MCF 10A (cell line): ENCODE data around the gene LTF. TPM values are rescaled to one million over a fixed set of nuclear protein-coding genes. Genes with fewer than 3 reads are reported as not detected.
A peak's percentile ranks its signal among the peaks of the same experiment; 100 is the strongest.

Source experiments
- BruUV-seq: library from RNA; stranded (reverse); fragments of 400-500 nt; replicated peaks from 2 replicates; lab custom pipeline; 2021; lab: Mats Ljungman, UMichigan
- CTCF ChIA-PET: fragments of 300-600 bp; sonication (Branson Sonifier 250); formaldehyde crosslinking; extraction: SDS; loops from one replicate; lab custom pipeline; 2021; ENCODE audit warnings: antibody characterized with exemption, inconsistent platforms; lab: Yijun Ruan, JAX
- POLR2A ChIA-PET: fragments of 300-600, 350-650 bp; sonication (Branson Sonifier 250); formaldehyde crosslinking; extraction: SDS; loops from one replicate; lab custom pipeline; 2020; ENCODE audit warnings: antibody characterized with exemption, inconsistent platforms; lab: Yijun Ruan, JAX
- DNase-seq: peaks from one replicate; pipeline ENCODE4 v3.0.0-alpha.2; 2018; ENCODE audit not compliant: unreplicated experiment
- H3K27ac Mint-ChIP-seq: one replicate; pipeline ENCODE4 v1.8.0; 2022; ENCODE audit warnings: mild to moderate bottlenecking, low read depth, mixed read lengths; ENCODE audit not compliant: unreplicated experiment
- H3K27me3 Mint-ChIP-seq: one replicate; pipeline ENCODE4 v1.8.0; 2022; ENCODE audit warnings: mixed read lengths; ENCODE audit not compliant: insufficient read depth, unreplicated experiment
- H3K36me3 Mint-ChIP-seq: one replicate; pipeline ENCODE4 v1.8.0; 2022; ENCODE audit warnings: mild to moderate bottlenecking, moderate library complexity, mixed read lengths; ENCODE audit not compliant: insufficient read depth, unreplicated experiment
- H3K4me1 Mint-ChIP-seq: one replicate; pipeline ENCODE4 v1.8.0; 2022; ENCODE audit warnings: mixed read lengths; ENCODE audit not compliant: insufficient read depth, unreplicated experiment
- H3K4me3 Mint-ChIP-seq: one replicate; pipeline ENCODE4 v1.8.0; 2022; ENCODE audit warnings: mild to moderate bottlenecking, moderate library complexity, mixed read lengths; ENCODE audit not compliant: unreplicated experiment
- H3K9me3 Mint-ChIP-seq: one replicate; pipeline ENCODE4 v1.8.0; 2022; ENCODE audit warnings: mixed read lengths; ENCODE audit not compliant: unreplicated experiment
- intact Hi-C: fragments of 100-400 bp; cut with micrococcal nuclease; formaldehyde crosslinking; loops from 2 replicates; pipeline ENCODE4 v1.14.1; 2022
- total RNA-seq: library from RNA; stranded (reverse); gene quantifications from 2 replicates; pipeline ENCODE4 v1.2.3, GENCODE V29; 2022
- TF ChIP-seq, protein P1 (sequence below): fragments of 200-600 bp; IDR thresholded peaks from one replicate; pipeline ENCODE4 v1.8.0; 2022; ENCODE audit warnings: antibody characterized with exemption, mild to moderate bottlenecking; ENCODE audit not compliant: unreplicated experiment

Gene LTF
- total RNA-seq, 1 experiment from 2014 or later: not detected

DNA sequence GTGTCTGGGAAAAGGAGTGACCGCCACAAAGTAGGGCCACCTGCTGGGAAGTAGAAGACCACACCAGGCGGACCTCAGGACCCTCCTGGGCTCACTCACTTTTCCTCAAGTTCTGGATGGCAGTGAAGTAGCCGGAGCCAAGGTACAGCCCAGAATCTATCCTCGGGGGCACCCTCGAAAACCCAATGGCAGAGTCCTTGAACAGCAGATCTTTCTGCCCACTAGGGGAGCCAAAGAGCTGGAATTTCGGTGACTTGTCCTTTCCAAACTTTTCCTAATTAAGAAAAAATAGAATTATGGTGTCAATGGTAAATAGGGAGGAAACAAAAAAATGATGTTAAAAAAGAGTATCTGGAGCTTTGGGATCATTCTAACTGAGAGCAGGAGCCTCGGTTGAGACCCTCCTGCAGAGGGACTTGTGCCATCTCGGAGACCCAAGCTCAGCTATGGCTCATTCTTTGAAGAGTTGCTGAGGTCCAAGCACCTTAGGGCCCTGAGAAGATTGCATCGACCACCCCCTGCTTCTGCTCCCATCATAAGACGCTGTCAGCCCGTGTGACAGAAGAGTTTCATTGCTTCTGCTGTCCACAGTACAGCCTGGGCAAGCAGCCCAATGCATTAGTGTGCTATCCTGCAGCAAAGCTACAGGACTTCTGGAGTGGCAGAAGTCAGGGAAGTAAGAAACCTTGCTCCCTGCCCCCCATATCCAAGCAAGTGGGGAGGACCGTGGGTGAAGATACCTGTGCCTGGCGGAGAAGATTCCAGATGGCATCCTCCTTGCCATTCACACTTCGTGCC is 14.8 kb downstream of the LTF start:
- H3K4me3 Mint-ChIP-seq: no peak overlapping the region
- TF ChIP-seq, protein P1, sequence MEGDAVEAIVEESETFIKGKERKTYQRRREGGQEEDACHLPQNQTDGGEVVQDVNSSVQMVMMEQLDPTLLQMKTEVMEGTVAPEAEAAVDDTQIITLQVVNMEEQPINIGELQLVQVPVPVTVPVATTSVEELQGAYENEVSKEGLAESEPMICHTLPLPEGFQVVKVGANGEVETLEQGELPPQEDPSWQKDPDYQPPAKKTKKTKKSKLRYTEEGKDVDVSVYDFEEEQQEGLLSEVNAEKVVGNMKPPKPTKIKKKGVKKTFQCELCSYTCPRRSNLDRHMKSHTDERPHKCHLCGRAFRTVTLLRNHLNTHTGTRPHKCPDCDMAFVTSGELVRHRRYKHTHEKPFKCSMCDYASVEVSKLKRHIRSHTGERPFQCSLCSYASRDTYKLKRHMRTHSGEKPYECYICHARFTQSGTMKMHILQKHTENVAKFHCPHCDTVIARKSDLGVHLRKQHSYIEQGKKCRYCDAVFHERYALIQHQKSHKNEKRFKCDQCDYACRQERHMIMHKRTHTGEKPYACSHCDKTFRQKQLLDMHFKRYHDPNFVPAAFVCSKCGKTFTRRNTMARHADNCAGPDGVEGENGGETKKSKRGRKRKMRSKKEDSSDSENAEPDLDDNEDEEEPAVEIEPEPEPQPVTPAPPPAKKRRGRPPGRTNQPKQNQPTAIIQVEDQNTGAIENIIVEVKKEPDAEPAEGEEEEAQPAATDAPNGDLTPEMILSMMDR: peak; percentile 71
- no peak overlapping the region for H3K27ac Mint-ChIP-seq
- no peaks in the 10 kb centered on the region for H3K4me1 Mint-ChIP-seq
- intact Hi-C loops: loop anchor here (10.0 kb wide), 1 partner anchor 365 kb away; no protein-coding TSS in a partner anchor
- POLR2A ChIA-PET: interaction anchor here (0.7 to 0.9 kb wide), 2 partner anchors 20 to 66 kb away, joined by 3 to 4 read pairs; no protein-coding TSS in a partner anchor
- CTCF ChIA-PET: interaction anchor here (0.7 to 1.6 kb wide), 12 partner anchors 12 to 380 kb away, joined by 3 to 6 read pairs (median 3); no protein-coding TSS in a partner anchor
- H3K9me3 Mint-ChIP-seq: no peaks in the 10 kb centered on the region
- peaks cover 58% of the 10 kb centered on the region for H3K27me3 Mint-ChIP-seq
- no peaks in the 10 kb centered on the region for H3K36me3 Mint-ChIP-seq
- peak; percentile 37 for DNase-seq
- BruUV-seq: no TSS peak

DNA sequence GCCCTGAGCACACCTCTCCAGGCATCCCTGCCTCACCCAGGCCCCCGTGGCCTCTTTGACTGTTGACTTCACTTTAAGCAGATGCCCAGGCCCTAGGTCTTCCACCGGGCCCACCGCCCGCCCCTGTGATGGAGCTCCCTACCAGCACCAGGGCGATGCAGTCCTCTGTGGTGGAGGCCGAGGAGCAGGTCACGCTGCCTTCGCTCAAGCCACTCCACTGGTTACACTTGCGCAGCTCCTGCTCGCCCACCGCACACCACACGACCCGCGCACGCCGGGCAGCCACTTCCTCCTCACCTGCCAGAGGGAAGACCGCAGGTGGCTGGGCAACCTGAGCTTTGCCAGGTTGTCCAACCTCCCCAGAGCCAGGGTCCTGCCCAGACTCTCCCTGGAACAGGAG is 16.0 kb downstream of the LTF start:
- CTCF ChIA-PET: interaction anchor here (0.6 to 1.6 kb wide), 8 partner anchors 9 to 1942 kb away, joined by 3 to 6 read pairs (median 3); no protein-coding TSS in a partner anchor

DNA sequence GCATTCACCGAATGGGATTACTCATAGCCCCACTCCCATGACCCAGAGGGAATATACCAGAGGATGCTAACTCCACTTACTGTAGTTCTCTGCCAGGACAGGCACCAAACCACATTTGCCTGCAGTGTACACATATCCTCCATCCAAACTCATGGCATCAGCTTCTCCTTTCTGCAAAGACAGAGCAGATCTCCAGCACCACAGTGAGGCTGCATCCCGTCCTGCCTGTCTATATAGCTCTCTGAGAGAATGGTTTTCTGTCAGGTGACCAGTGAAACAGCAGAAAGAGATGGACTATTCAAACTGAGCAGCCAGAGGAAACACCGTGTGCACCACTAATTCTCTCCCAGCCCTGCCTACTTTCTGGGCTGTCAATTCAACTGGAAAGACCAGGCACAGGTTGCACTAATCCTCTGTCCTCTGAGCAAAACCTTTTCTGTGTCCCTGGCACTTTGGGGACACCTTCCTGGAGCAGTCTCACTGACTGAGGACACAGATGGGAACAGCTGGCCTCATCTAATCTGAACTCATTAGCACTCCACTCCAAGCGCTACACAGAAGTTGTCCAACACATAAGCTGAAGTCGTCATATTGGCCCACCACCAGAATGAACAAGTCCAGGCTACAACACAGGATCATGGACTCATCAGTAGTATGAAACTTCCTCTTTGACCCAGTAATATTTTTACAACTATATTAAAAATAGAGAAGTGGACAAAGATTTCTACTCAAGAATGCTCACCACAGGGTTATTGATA is 17.3 kb downstream of the LTF start:
- intact Hi-C loops: loop anchor here (10.0 kb wide), 1 partner anchor 363 kb away; no protein-coding TSS in a partner anchor
- H3K4me1 Mint-ChIP-seq: no peaks in the 10 kb centered on the region
- no peaks in the 10 kb centered on the region for H3K9me3 Mint-ChIP-seq
- BruUV-seq: no TSS peak
- TF ChIP-seq, protein P1: no peak
- H3K36me3 Mint-ChIP-seq: no peaks in the 10 kb centered on the region
- H3K27me3 Mint-ChIP-seq: peaks cover 32% of the 10 kb centered on the region
- no peak for DNase-seq
- no peak overlapping the region for H3K27ac Mint-ChIP-seq
- no peak overlapping the region for H3K4me3 Mint-ChIP-seq
- POLR2A ChIA-PET: no interaction called here
- CTCF ChIA-PET: no interaction called here

More for the DNA sequence above, 16.0 kb downstream of the LTF start:
- BruUV-seq: no TSS peak
- intact Hi-C loops: loop anchor here (10.0 kb wide), 1 partner anchor 364 kb away; no protein-coding TSS in a partner anchor
- TF ChIP-seq, protein P1: no peak
- H3K9me3 Mint-ChIP-seq: no peaks in the 10 kb centered on the region
- no peak for DNase-seq
- peaks cover 45% of the 10 kb centered on the region for H3K27me3 Mint-ChIP-seq
- no peak overlapping the region for H3K27ac Mint-ChIP-seq
- POLR2A ChIA-PET: no interaction called here
- no peaks in the 10 kb centered on the region for H3K36me3 Mint-ChIP-seq
- H3K4me3 Mint-ChIP-seq: no peak overlapping the region
- H3K4me1 Mint-ChIP-seq: no peaks in the 10 kb centered on the region
